Endometrial microvascular endothelial cells (primary cell): ENCODE results near the gene RIBC2. TPM values are rescaled to one million over a fixed set of nuclear protein-coding genes. Genes with fewer than 3 reads are reported as not detected.
"Not testable (repeated sequence)": the region's sequence is repeated elsewhere in the genome, so short reads cannot be mapped to it uniquely, and the experiment has no call there.

ENCODE experiments used
- in situ Hi-C: cut with HindIII; loops from 2 replicates; pipeline ENCODE4 v1.10.0; 2017; ENCODE audit warnings: low sequenced_read_pairs, low pct_unique_long_range_greater_than_20kb; ENCODE audit errors: inconsistent ontology term
- total RNA-seq: library from RNA; depleted of rRNA; stranded (reverse); fragments of >200 nt; gene quantifications from one replicate; pipeline ENCODE4 v1.2.3, GENCODE V29; 2015; ENCODE audit errors: inconsistent ontology term

The RIBC2 gene
- 7.8 TPM for total RNA-seq

- in situ Hi-C loops, result no loop called here
Observed at GRCh38 chr22:45413368-45414211, at the start of gene RIBC2, which contains the start of gene SMC1B. RIBC2 (plus strand) TSS chr22:45413693; CDS start chr22:45413887, 194 bp downstream. SMC1B (minus strand) TSS chr22:45413599; CDS start chr22:45413567, 32 bp downstream.

GRCh38 chr22:45366713-45367112 lies 46.8 kb upstream of the RIBC2 start:
- in situ Hi-C loops, result no loop called here

GRCh38 chr22:45373592-45373991 lies 39.9 kb upstream of the RIBC2 start:
- in situ Hi-C loops, result not testable (repeated sequence)

- in situ Hi-C loops, result no loop called here
Observed at GRCh38 chr22:45376009-45376408, 37.5 kb upstream of the RIBC2 start.

GRCh38 chr22:45376703-45377102 lies 36.8 kb upstream of the RIBC2 start:
- in situ Hi-C loops, result no loop called here

GRCh38 chr22:45381348-45381747 lies 32.1 kb upstream of the RIBC2 start:
- in situ Hi-C loops, result no loop called here

- in situ Hi-C loops, result no loop called here
Observed at GRCh38 chr22:45389546-45389945, 23.9 kb upstream of the RIBC2 start.

GRCh38 chr22:45397806-45398205 lies 15.7 kb upstream of the RIBC2 start:
- in situ Hi-C loops, result no loop called here

- in situ Hi-C loops, result no loop called here
Observed at GRCh38 chr22:45398214-45398613, 15.3 kb upstream of the RIBC2 start.

GRCh38 chr22:45399712-45400445 lies 13.6 kb upstream of the RIBC2 start:
- in situ Hi-C loops, result no loop called here

- in situ Hi-C loops, result no loop called here
Observed at GRCh38 chr22:45402466-45402985, 11.0 kb upstream of the RIBC2 start.

- in situ Hi-C loops, result no loop called here
Observed at GRCh38 chr22:45407793-45408192, 5.7 kb upstream of the RIBC2 start.

GRCh38 chr22:45413013-45413367 lies 503 bp upstream of the RIBC2 start:
- in situ Hi-C loops, result no loop called here

GRCh38 chr22:45418056-45418769 lies 4.7 kb downstream of the RIBC2 start:
- in situ Hi-C loops, result no loop called here

- in situ Hi-C loops, result no loop called here
Observed at GRCh38 chr22:45418770-45419138, 5.3 kb downstream of the RIBC2 start.

GRCh38 chr22:45420011-45420410 lies 6.5 kb downstream of the RIBC2 start:
- in situ Hi-C loops, result no loop called here

- in situ Hi-C loops, result no loop called here
Observed at GRCh38 chr22:45420539-45420938, 7.0 kb downstream of the RIBC2 start.

- in situ Hi-C loops, result no loop called here
Observed at GRCh38 chr22:45421349-45422055, 8.0 kb downstream of the RIBC2 start.
